Astrocyte (in vitro differentiated cells and primary cell): ENCODE results near the gene RAD50.

ENCODE experiments used
- EZH2 ChIP-seq: IDR thresholded peaks from 2 replicates; pipeline ENCODE4 v1.6.1; 2012; ENCODE audit warnings: mild to moderate bottlenecking, low read length, inconsistent platforms; ENCODE audit not compliant: insufficient read depth
- TF ChIP-seq, protein P1 (sequence below): IDR thresholded peaks from 2 replicates; pipeline ENCODE4 v1.5.1; 2011; ENCODE audit warnings: low read depth, mild to moderate bottlenecking, inconsistent platforms, low read length, moderate library complexity; ENCODE audit not compliant: insufficient read depth

GRCh38 chr5:132592521-132592920 is 35.7 kb downstream of the RAD50 start:
- TF ChIP-seq EZH2, result no peak
- TF ChIP-seq, protein P1, sequence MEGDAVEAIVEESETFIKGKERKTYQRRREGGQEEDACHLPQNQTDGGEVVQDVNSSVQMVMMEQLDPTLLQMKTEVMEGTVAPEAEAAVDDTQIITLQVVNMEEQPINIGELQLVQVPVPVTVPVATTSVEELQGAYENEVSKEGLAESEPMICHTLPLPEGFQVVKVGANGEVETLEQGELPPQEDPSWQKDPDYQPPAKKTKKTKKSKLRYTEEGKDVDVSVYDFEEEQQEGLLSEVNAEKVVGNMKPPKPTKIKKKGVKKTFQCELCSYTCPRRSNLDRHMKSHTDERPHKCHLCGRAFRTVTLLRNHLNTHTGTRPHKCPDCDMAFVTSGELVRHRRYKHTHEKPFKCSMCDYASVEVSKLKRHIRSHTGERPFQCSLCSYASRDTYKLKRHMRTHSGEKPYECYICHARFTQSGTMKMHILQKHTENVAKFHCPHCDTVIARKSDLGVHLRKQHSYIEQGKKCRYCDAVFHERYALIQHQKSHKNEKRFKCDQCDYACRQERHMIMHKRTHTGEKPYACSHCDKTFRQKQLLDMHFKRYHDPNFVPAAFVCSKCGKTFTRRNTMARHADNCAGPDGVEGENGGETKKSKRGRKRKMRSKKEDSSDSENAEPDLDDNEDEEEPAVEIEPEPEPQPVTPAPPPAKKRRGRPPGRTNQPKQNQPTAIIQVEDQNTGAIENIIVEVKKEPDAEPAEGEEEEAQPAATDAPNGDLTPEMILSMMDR, result no peak
